GF-D8 (cell line): Measurements from ENCODE around the gene UBXN2A.
"Not testable (repeated sequence)": the region's sequence is repeated elsewhere in the genome, so short reads cannot be mapped to it uniquely, and the experiment has no call there.

Experiments
- DNase-seq: peaks from one replicate; lab custom pipeline; 2025; lab: John Stamatoyannopoulos, UW

The UBXN2A gene

DNA sequence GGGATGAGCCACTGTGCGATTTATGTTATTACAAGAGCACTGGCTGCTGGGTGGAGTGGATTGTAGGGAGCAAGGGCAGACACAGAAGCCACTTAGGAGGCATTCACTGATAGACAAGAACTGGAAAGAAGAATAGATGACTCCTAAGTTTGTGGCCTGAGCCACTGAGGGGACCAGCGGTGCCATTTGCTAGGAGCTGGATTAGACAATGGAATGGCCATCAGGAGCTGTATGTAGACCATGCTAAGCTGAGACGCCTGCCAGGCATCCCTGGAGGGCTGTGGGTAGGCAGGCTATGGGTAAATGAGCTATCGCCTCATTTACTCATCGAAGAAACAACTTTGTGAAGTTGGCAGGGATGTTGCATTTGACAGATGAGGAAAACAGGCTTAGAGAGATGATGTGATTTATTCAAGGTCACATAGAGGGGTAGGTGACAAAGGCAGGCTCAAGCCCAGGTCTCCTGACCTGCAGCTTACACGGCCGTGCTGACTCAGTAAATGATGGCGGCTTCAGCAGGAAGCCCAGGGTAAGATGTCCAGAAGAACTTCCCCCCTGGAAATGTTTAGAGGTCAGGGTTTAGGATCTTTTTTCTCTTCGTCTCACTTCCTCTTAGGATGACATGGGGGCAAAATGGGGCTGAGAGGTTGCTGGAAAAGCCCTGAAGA lies 72.4 kb downstream of the UBXN2A start:
- DNase-seq, result no peak

GRCh38 chr2:24014902-24015301 lies 74.6 kb downstream of the UBXN2A start:
- not testable (repeated sequence) for DNase-seq

GRCh38 chr2:24015562-24016375 lies 75.5 kb downstream of the UBXN2A start:
- no peak for DNase-seq

- DNase-seq, result no peak
Observed at GRCh38 chr2:24016376-24016761, 76.1 kb downstream of the UBXN2A start.

GRCh38 chr2:24016853-24017703 lies 76.8 kb downstream of the UBXN2A start:
- DNase-seq, result no peak

DNA sequence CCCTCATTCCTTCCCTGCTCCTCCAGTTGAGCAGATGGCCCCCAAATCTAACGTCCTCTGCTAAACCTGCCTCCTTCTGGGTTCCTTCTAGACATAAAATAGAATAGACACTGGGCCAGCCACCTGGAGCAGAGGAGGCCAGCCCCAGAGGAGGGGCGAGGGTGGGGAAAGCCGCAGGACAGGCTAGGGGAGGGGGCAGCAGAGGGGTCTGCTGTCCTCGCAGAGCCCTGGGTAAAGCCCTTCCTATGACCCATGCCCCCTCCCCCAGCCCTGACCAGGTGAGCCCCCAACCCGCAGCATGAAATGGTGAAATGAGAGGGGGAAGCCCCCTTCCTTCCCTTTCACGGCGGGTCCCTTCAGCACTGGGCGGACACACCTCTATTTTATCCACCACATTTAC lies 77.4 kb downstream of the UBXN2A start:
- no peak for DNase-seq

GRCh38 chr2:24018241-24018640 lies 78.0 kb downstream of the UBXN2A start:
- DNase-seq, result no peak

DNA sequence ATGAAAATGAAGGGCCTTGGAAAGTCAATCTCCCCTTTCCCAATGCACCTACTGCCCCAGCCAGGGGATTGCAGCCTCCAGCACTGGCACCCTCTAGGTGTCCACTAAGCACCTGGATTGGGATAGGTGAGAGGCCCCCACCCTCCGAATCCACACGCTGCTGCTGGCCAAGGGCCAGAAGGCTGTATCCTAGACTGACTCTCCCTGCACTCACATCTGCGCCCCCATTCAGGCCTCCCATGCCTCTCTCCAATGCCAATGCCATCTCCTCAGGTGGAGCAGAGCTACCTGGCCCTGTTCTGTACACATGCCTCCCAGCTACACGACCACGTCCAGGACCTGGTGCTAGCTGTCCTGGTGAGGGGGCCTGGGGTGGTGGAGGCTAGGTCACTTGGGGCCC lies 79.5 kb downstream of the UBXN2A start:
- DNase-seq, result no peak

- no peak for DNase-seq
Observed at GRCh38 chr2:24020244-24020643, 80.0 kb downstream of the UBXN2A start.

- DNase-seq, result no peak
Observed at GRCh38 chr2:24021122-24021998, 81.1 kb downstream of the UBXN2A start.

GRCh38 chr2:24022324-24022974 lies 82.2 kb downstream of the UBXN2A start:
- DNase-seq, result no peak

- DNase-seq, result no peak
Observed at GRCh38 chr2:24022975-24023575, 82.8 kb downstream of the UBXN2A start.

GRCh38 chr2:24024018-24024417 lies 83.8 kb downstream of the UBXN2A start:
- DNase-seq, result no peak

DNA sequence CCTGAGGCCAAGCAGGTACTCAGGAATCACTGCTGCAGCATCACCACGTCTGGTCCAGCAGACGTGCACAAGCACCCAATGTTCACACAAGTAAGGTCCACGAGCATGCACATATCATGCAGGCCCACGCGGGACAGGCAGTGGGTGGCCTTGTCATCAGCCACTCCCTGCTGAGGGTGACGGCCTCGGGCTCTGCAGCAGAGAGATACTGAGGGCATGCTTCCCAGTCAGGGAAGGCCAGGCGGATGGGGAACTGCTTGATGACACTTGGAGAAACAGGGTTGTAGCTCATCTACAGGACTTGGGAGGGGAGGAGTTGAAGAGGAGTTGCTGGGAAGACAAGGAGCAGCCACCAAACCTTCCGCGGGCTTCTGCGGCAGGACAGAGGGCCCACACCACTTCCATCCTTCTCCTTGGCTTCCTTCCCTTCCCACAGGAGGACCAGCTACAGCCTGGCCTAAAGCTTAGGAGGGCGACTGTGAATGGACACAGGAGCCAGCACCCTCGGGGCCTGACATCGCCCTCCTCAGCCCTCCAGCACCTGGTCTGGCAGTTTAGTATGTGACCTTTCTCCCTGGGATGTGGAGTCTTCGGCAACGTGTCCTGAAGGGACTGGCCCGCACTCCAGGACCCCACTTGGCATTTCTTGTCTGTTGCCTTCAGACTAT lies 84.9 kb downstream of the UBXN2A start:
- no peak for DNase-seq

DNA sequence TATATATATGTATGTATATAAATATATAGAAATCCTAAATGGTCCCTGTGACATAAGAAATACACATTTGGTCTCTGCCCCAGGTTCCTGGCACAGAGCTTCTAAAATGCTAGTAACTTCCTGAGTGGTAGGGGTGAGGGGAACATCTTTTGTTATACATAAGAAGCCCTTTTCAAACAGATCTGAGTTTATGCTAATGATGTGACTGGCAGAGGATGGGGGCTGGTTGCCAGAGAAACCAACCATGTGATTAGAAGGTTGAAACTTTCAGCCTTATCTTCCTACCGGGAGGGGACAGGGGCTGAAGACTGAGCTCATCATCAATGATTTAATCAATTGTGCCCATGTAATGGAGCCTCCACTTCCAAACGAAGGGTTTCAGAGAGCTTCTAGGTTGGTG lies 86.0 kb downstream of the UBXN2A start:
- no peak for DNase-seq

- no peak for DNase-seq
Observed at GRCh38 chr2:24038786-24039499, 98.7 kb downstream of the UBXN2A start.

- no peak for DNase-seq
Observed at GRCh38 chr2:24040511-24040910, 100.2 kb downstream of the UBXN2A start.

DNA sequence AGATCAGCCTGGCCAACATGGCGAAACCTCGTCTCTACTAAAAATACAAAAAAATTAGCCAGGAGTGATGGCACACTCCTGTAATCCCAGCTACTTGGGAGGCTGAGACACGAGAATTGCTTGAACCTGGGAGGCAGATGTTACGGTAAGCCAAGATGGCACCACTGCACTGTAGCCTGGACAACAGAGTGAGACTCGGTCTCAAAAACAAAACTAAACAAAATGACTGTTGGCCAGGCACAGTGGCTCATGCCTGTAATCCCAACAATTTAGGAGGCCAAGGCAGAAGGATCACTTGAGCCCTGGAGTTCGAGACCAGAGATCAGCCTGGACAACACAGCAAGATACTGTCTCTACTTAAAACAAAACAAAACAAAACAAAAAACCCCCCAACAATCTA lies 102.9 kb downstream of the UBXN2A start:
- not testable (repeated sequence) for DNase-seq
